ENCODE measurements around the gene SENP6. TPM values are rescaled to one million over a fixed set of nuclear protein-coding genes. Genes with fewer than 3 reads are reported as not detected.

Gene SENP6
- total RNA-seq, 1 donor from 2014 or later, result 54.2 TPM

DNA sequence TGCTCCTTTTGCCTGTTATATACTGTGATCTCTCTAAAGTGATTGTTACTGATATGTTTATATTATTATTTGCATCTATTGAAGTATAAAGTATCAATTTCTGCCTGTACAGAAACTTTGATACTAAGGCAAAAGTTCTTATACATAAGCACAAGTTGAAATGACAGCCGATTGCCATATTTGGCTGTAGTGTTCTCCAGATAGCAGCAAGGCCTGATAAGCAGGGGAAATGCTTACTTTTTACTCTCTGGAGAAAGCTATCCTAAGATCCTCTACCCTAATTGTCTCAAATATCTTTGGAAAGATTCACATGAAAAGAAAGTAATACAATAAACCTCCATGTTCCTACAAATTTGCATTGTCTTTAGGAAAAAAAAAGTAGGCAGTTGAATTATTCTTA lies 31.4 kb downstream of the SENP6 start:
- TF ChIP-seq, protein P1, sequence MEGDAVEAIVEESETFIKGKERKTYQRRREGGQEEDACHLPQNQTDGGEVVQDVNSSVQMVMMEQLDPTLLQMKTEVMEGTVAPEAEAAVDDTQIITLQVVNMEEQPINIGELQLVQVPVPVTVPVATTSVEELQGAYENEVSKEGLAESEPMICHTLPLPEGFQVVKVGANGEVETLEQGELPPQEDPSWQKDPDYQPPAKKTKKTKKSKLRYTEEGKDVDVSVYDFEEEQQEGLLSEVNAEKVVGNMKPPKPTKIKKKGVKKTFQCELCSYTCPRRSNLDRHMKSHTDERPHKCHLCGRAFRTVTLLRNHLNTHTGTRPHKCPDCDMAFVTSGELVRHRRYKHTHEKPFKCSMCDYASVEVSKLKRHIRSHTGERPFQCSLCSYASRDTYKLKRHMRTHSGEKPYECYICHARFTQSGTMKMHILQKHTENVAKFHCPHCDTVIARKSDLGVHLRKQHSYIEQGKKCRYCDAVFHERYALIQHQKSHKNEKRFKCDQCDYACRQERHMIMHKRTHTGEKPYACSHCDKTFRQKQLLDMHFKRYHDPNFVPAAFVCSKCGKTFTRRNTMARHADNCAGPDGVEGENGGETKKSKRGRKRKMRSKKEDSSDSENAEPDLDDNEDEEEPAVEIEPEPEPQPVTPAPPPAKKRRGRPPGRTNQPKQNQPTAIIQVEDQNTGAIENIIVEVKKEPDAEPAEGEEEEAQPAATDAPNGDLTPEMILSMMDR (IDR thresholded peaks at IDR 0.05; ENCODE audit: borderline replicate concordance), result no peak
- Histone ChIP-seq H3K4me3 (no peak overlapping the region), H3K4me1 (peaks cover 30% of the 10 kb centered on the region), H3K36me3 (peaks cover 47% of the 10 kb centered on the region), H3K9me3 (replicated peaks) (no peaks in the 10 kb centered on the region), H3K27ac (replicated peaks) (no peak overlapping the region), H3K27me3 (ENCODE audit: low read depth) (no peaks in the 10 kb centered on the region)
- intact Hi-C loops (cut with micrococcal nuclease), result no loop called here
- DNase-seq, result no peak

DNA sequence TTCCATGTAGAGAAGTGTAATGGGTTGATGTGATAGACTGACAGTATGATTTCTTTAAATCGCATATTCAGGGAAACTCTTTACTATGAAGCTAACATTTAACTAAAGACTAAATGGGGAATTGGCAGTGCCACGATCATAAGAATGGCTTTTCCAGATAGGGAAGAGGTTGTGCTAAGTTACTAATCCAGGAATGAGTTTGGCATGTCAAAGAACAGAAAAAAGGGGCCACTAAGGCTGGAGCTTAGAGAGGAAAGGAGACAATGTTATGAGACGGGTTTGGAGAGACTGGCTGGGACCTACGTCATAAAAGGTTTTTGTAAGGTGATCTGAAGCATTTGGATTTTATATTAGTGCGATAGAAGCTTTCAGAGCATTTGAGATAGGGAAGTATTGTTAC lies 40.6 kb downstream of the SENP6 start:
- Histone ChIP-seq H3K4me3 (no peak overlapping the region), H3K36me3 (peaks cover 35% of the 10 kb centered on the region), H3K27ac (replicated peaks) (no peak overlapping the region), H3K9me3 (replicated peaks) (no peaks in the 10 kb centered on the region), H3K27me3 (ENCODE audit: low read depth) (no peaks in the 10 kb centered on the region), H3K4me1 (peaks cover 19% of the 10 kb centered on the region)
- intact Hi-C loops (cut with micrococcal nuclease), result no loop called here
- TF ChIP-seq, protein P1 (IDR thresholded peaks at IDR 0.05; ENCODE audit: borderline replicate concordance), result no peak
- no peak for DNase-seq

DNA sequence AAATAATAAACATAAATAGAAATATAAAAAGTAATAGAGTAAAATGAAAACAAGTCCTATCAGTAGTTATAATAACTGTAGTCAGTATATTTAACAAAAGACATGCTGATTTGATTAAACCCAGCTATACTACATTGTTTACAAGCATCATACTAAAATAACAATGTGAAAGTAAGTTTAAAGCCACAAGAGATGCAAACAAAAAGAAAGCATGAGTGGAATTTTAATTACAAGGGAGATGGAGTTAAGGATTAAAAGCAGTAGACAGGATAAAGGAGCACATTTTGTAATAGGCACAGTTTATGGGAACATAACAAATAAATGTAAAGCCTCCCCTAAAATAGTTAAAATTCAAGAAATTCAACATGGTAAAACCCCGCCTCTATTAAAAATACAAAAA lies 41.5 kb downstream of the SENP6 start:
- Histone ChIP-seq H3K4me1 (peaks cover 19% of the 10 kb centered on the region), H3K9me3 (replicated peaks) (no peaks in the 10 kb centered on the region), H3K27me3 (ENCODE audit: low read depth) (no peaks in the 10 kb centered on the region), H3K36me3 (peaks cover 32% of the 10 kb centered on the region), H3K4me3 (no peak overlapping the region), H3K27ac (replicated peaks) (no peak overlapping the region)
- intact Hi-C loops (cut with micrococcal nuclease), result no loop called here
- no peak for DNase-seq
- TF ChIP-seq, protein P1 (IDR thresholded peaks at IDR 0.05; ENCODE audit: borderline replicate concordance), result no peak

DNA sequence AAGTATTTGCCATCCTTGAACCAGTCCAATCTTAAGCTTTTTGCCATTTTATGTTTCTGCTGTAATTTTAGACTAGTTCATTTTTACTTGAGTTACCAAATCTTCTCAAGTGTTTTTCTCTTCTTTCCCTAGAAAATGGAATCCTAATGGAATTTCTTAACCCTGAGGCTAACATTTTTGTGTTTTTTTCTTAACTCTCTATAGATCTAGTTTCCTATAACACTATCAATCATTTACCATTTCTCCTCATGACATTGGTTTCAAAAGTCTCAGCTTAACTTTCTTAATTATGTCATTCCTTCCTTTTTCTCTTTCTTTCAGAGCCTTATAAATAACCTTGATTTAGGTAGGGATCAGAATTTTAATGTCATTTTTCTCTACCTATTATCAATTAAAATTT lies 54.8 kb downstream of the SENP6 start:
- TF ChIP-seq, protein P1 (IDR thresholded peaks at IDR 0.05; ENCODE audit: borderline replicate concordance), result no peak
- no peak overlapping the region for H3K4me3 ChIP-seq
- no peak for DNase-seq
- intact Hi-C loops (cut with micrococcal nuclease), result no loop called here
- H3K27ac ChIP-seq (replicated peaks), result no peak overlapping the region
- H3K36me3 ChIP-seq, result peaks cover 45% of the 10 kb centered on the region
- H3K4me1 ChIP-seq, result no peaks in the 10 kb centered on the region
- H3K27me3 ChIP-seq (ENCODE audit: low read depth), result no peaks in the 10 kb centered on the region
- no peaks in the 10 kb centered on the region for H3K9me3 ChIP-seq (replicated peaks)

DNA sequence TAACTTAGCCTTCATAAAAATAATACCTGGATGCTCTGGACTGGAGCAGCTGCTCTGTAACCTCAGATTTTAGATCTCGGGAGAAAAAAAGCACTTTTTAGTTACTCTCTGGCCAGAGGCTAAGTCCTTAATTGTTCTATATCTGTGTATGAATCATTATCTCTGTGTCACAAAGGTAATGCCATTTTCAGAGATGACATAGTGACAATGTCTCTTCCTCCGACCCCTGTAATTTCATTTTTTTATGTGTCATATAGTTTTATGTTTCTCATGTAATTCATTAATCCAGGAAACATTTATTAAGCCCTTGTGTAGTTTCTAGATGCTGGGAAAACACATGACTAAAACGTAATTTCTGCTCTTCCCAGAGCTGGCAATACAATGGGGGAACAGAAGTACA lies 55.6 kb downstream of the SENP6 start:
- peaks cover 45% of the 10 kb centered on the region for H3K36me3 ChIP-seq
- no peak overlapping the region for H3K4me3 ChIP-seq
- H3K27ac ChIP-seq (replicated peaks), result no peak overlapping the region
- no peaks in the 10 kb centered on the region for H3K27me3 ChIP-seq (ENCODE audit: low read depth)
- intact Hi-C loops (cut with micrococcal nuclease), result no loop called here
- H3K9me3 ChIP-seq (replicated peaks), result no peaks in the 10 kb centered on the region
- TF ChIP-seq, protein P1 (IDR thresholded peaks at IDR 0.05; ENCODE audit: borderline replicate concordance), result no peak
- H3K4me1 ChIP-seq, result no peaks in the 10 kb centered on the region
- no peak for DNase-seq

DNA sequence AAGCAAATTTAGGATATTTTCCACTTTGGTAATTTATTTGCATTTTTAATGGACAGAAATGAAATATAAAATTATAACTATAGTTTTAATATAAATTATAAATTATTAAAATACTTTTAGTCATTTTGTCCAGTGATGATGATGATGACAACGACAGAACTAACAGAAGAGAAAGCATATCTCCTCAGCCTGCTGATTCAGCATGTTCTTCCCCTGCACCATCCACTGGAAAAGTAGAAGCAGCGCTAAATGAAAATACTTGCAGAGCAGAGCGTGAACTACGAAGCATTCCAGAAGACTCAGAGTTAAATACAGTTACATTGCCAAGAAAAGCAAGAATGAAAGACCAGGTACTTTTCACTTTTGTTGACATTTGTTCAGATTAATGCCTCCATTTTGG lies 64.9 kb downstream of the SENP6 start:
- no peak overlapping the region for H3K27ac ChIP-seq (replicated peaks)
- DNase-seq, result no peak
- TF ChIP-seq, protein P1 (IDR thresholded peaks at IDR 0.05; ENCODE audit: borderline replicate concordance), result no peak
- H3K4me1 ChIP-seq, result no peaks in the 10 kb centered on the region
- intact Hi-C loops (cut with micrococcal nuclease), result no loop called here
- no peak overlapping the region for H3K4me3 ChIP-seq
- H3K27me3 ChIP-seq (ENCODE audit: low read depth), result no peaks in the 10 kb centered on the region
- H3K36me3 ChIP-seq, result peaks cover 80% of the 10 kb centered on the region
- H3K9me3 ChIP-seq (replicated peaks), result no peaks in the 10 kb centered on the region
